Iris pigment epithelial cell (primary cell): Measurements from ENCODE around the gene BEST2.

Source experiments
- DNase-seq: peaks from one replicate; pipeline ENCODE4 v3.0.0-alpha.2; 2011; ENCODE audit warnings: low read depth

Gene BEST2

GRCh38 chr19:12800923-12801465, 49.4 kb downstream of the BEST2 start:
- no peak for DNase-seq

- DNase-seq = peak; percentile 72
These were observed 50.1 kb downstream of the BEST2 start, which contains the start of the genes PRDX2 and THSD8 for GRCh38 chr19:12801466-12802266. PRDX2 (minus strand) TSS chr19:12801800; CDS start chr19:12801261, 539 bp downstream. THSD8 (plus strand) TSS chr19:12802069; CDS start chr19:12802072, 3 bp downstream.

DNA sequence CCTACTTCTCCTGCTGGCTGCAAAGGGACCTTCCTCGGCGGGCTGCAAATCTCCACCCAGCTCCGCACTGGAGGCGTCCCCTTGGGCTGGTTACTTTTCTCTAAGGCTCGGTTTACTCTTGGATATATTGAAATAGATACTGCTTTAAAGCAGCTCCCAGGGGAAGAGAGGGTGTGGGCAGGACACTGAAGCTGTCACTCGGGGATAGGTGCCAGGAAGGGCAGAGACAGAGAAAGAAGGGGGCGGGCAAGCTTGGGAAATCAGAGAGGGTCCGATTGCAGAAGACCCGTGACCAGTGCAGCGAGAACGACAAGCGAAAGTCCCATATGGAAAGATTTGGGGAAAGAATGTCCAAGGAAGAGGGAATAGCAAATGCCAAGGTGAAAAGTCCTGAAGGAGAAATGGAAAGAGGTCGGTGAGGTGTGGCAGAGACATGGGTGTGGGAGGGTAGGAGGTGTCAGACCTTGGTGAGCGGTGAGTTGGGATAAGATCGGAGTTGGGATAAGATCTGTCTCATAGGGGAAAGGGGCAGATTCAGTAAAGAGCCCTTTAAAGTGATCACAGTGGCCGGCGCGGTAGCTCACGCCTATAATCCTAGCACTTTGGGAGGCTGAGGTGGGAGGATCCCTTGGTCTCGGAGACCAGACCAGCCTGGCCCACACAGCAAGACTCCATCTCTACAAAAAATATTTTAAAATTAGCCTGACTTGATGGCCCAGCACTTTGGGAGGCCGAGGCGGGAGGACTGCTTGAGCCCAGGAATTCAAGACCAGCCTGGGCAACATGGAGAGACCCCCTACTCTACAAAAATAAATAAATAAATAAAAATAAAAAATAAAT, 50.9 kb downstream of the BEST2 start:
- no peak for DNase-seq

GRCh38 chr19:12804051-12804450, 52.5 kb downstream of the BEST2 start:
- no peak for DNase-seq

DNA sequence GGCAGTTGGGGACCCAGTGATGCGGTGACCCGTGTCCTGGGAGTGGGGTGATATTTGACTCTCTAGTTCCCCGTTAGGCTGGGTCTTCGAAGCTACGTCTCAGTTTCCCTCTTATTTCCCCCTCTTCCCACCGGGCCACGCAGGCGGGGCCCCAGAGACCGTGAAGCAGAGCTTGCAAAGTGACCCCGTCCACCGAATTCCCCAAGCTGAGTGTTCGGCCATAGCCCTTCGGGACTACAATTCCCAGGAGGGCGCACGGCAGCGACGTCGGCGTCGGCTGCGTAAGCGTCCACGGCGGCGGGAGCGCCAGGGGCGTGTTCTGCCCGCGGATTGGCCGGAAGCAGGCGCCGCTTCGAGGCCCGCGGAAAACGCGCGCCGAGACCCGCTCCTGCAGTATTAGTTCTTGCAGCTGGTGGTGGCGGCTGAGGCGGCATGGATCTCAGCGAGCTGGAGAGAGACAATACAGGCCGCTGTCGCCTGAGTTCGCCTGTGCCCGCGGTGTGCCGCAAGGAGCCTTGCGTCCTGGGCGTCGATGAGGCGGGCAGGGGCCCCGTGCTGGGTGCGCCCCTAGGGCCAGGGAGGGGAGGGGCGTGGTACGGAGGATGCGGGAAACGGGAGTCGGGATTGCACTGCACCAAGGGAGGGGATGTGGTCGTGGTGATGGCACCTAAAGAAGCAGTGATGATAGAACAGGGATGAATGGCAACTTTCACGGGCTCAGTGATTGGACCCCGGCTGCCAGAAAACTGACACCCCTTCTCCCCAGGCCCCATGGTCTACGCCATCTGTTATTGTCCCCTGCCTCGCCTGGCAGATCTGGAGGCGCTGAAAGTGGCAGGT, 54.9 kb downstream of the BEST2 start, which contains the start of gene RNASEH2A:
Gene RNASEH2A (plus strand): TSS at position 343 of the 840 bp plus-strand sequence. CDS start 90 bp downstream, at position 433.
- peak; percentile 94 for DNase-seq
